H1 (cell line): ENCODE measurements around the gene SNTG2. TPM values are rescaled to one million over a fixed set of nuclear protein-coding genes. Genes with fewer than 3 reads are reported as not detected.

Source experiments
- EZH2 ChIP-seq: fragments of 200-600 bp; sonication (generic); IDR thresholded peaks from 2 replicates; pipeline ENCODE4 v1.7.1; 2012; ENCODE audit warnings: low read depth, mild to moderate bottlenecking, moderate library complexity, low read length, inconsistent platforms; ENCODE audit not compliant: severe bottlenecking
- MAFK ChIP-seq: IDR thresholded peaks from 2 replicates; pipeline ENCODE4 v1.6.1; 2012; ENCODE audit warnings: low read depth, mild to moderate bottlenecking, improper control_type of control experiment, low read length
- RAD21 ChIP-seq, 2 experiments: IDR thresholded peaks in 1 of 2; conservative IDR thresholded peaks in 1 of 2; 2 replicates each; pipeline ENCODE4 v1.6.1; 2011; ENCODE audit warnings: low read depth in 2 of 2, low read length in 2 of 2, improper control_type of control experiment in 1 of 2, inconsistent platforms in 1 of 2, mild to moderate bottlenecking in 1 of 2, moderate library complexity in 1 of 2
- RFX5 ChIP-seq: IDR thresholded peaks from 2 replicates; pipeline ENCODE4 v1.6.1; 2011; ENCODE audit warnings: low read depth, low read length, improper control_type of control experiment, borderline replicate concordance
- SIN3A ChIP-seq, 2 experiments: IDR thresholded peaks in 1 of 2; conservative IDR thresholded peaks in 1 of 2; 2 replicates each; pipeline ENCODE4 v1.6.1; 2011 to 2012; ENCODE audit warnings: low read length in 2 of 2, improper control_type of control experiment in 1 of 2, low read depth in 1 of 2, mild to moderate bottlenecking in 1 of 2
- SIX5 ChIP-seq: IDR thresholded peaks from 2 replicates; pipeline ENCODE4 v1.6.1; 2011; ENCODE audit warnings: mild to moderate bottlenecking, low read depth, low read length
- SRF ChIP-seq: IDR thresholded peaks from 2 replicates; pipeline ENCODE4 v1.6.1; 2011; ENCODE audit warnings: mild to moderate bottlenecking, low read depth, low read length, moderate library complexity
- TBP ChIP-seq: IDR thresholded peaks from 2 replicates; pipeline ENCODE4 v1.6.1; 2011; ENCODE audit warnings: low read depth, low read length, improper control_type of control experiment
- polyA plus RNA-seq, 7 experiments: library from polyadenylated mRNA; depleted of rRNA in 3 of 7; stranded (reverse) in 5 of 7; unstranded in 2 of 7; fragments of >200 nt in 5 of 7; fragments of 200-250 nt in 2 of 7; gene quantifications; 1 replicate in 5 of 7; 2 replicates in 1 of 7; 4 replicates in 1 of 7; pipeline versions ENCODE4 v1.2.1 to v1.2.3, GENCODE V29; 2011 to 2013; ENCODE audit warnings: missing spikeins in 2 of 7, mixed read lengths in 2 of 7
- total RNA-seq: library from RNA; stranded (reverse); fragmentation: NEBNext Ultra II Directional; extraction: Animal tissue kit (Norgen Biotek cat#: 25700); gene quantifications from 2 replicates; pipeline ENCODE4 v1.2.1, GENCODE V29; 2021
- TF ChIP-seq, protein P1 (sequence below): fragments of 300-600 bp; sonication (generic); IDR thresholded peaks from 2 replicates; pipeline ENCODE4 v1.7.1; 2012; ENCODE audit warnings: low read length, moderate library complexity, mild to moderate bottlenecking, inconsistent platforms; ENCODE audit not compliant: insufficient replicate concordance
- TF ChIP-seq, protein P2 (sequence below): IDR thresholded peaks from 2 replicates; pipeline ENCODE4 v1.6.1; 2011; ENCODE audit warnings: low read length, improper control_type of control experiment

The SNTG2 gene
- total and polyA plus RNA-seq, 2 of the 8 experiments (the other 6 are each of a cell fraction or from before 2014, with no cell fraction given): 6.6 to 18.1 TPM

DNA sequence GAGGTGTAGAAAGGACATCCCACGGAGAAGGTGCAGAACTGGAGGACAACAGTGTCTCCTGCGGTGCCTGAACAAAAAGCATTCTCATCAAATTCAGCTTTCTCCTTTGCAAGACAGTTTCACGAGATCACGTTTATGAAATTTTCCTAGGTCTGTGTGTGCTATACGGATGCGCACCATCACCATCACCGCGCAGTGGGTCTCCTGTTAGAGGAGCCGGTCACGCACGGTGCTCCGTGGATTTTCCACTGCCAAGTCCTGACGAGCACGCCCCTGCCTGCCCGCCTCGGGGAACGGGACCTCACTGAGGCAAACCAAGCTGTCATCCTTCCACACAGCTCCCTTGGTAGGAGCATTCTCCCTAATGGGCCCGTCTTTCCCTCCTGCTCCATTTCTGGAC, 322.2 kb downstream of the SNTG2 start (continued):
- TF ChIP-seq, protein P1, sequence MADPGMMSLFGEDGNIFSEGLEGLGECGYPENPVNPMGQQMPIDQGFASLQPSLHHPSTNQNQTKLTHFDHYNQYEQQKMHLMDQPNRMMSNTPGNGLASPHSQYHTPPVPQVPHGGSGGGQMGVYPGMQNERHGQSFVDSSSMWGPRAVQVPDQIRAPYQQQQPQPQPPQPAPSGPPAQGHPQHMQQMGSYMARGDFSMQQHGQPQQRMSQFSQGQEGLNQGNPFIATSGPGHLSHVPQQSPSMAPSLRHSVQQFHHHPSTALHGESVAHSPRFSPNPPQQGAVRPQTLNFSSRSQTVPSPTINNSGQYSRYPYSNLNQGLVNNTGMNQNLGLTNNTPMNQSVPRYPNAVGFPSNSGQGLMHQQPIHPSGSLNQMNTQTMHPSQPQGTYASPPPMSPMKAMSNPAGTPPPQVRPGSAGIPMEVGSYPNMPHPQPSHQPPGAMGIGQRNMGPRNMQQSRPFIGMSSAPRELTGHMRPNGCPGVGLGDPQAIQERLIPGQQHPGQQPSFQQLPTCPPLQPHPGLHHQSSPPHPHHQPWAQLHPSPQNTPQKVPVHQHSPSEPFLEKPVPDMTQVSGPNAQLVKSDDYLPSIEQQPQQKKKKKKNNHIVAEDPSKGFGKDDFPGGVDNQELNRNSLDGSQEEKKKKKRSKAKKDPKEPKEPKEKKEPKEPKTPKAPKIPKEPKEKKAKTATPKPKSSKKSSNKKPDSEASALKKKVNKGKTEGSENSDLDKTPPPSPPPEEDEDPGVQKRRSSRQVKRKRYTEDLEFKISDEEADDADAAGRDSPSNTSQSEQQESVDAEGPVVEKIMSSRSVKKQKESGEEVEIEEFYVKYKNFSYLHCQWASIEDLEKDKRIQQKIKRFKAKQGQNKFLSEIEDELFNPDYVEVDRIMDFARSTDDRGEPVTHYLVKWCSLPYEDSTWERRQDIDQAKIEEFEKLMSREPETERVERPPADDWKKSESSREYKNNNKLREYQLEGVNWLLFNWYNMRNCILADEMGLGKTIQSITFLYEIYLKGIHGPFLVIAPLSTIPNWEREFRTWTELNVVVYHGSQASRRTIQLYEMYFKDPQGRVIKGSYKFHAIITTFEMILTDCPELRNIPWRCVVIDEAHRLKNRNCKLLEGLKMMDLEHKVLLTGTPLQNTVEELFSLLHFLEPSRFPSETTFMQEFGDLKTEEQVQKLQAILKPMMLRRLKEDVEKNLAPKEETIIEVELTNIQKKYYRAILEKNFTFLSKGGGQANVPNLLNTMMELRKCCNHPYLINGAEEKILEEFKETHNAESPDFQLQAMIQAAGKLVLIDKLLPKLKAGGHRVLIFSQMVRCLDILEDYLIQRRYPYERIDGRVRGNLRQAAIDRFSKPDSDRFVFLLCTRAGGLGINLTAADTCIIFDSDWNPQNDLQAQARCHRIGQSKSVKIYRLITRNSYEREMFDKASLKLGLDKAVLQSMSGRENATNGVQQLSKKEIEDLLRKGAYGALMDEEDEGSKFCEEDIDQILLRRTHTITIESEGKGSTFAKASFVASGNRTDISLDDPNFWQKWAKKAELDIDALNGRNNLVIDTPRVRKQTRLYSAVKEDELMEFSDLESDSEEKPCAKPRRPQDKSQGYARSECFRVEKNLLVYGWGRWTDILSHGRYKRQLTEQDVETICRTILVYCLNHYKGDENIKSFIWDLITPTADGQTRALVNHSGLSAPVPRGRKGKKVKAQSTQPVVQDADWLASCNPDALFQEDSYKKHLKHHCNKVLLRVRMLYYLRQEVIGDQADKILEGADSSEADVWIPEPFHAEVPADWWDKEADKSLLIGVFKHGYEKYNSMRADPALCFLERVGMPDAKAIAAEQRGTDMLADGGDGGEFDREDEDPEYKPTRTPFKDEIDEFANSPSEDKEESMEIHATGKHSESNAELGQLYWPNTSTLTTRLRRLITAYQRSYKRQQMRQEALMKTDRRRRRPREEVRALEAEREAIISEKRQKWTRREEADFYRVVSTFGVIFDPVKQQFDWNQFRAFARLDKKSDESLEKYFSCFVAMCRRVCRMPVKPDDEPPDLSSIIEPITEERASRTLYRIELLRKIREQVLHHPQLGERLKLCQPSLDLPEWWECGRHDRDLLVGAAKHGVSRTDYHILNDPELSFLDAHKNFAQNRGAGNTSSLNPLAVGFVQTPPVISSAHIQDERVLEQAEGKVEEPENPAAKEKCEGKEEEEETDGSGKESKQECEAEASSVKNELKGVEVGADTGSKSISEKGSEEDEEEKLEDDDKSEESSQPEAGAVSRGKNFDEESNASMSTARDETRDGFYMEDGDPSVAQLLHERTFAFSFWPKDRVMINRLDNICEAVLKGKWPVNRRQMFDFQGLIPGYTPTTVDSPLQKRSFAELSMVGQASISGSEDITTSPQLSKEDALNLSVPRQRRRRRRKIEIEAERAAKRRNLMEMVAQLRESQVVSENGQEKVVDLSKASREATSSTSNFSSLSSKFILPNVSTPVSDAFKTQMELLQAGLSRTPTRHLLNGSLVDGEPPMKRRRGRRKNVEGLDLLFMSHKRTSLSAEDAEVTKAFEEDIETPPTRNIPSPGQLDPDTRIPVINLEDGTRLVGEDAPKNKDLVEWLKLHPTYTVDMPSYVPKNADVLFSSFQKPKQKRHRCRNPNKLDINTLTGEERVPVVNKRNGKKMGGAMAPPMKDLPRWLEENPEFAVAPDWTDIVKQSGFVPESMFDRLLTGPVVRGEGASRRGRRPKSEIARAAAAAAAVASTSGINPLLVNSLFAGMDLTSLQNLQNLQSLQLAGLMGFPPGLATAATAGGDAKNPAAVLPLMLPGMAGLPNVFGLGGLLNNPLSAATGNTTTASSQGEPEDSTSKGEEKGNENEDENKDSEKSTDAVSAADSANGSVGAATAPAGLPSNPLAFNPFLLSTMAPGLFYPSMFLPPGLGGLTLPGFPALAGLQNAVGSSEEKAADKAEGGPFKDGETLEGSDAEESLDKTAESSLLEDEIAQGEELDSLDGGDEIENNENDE: no peak
- TF ChIP-seq SIN3A (conservative IDR thresholded peaks at IDR 0.05 in 1 of 2, IDR thresholded peaks at IDR 0.05 in 1 of 2; ENCODE audit: low read depth in 1 of 2, low read length in 2 of 2) (no peak), SRF (no peak), MAFK (no peak), RAD21 (IDR thresholded peaks at IDR 0.05 in 1 of 2, conservative IDR thresholded peaks at IDR 0.05 in 1 of 2; ENCODE audit: low read depth in 2 of 2, low read length in 2 of 2) (no peak), EZH2 (no peak), TBP (no peak), RFX5 (no peak), SIX5 (no peak)
- TF ChIP-seq, protein P2, sequence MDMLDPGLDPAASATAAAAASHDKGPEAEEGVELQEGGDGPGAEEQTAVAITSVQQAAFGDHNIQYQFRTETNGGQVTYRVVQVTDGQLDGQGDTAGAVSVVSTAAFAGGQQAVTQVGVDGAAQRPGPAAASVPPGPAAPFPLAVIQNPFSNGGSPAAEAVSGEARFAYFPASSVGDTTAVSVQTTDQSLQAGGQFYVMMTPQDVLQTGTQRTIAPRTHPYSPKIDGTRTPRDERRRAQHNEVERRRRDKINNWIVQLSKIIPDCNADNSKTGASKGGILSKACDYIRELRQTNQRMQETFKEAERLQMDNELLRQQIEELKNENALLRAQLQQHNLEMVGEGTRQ: no peak
